NCI-H82 (cell line): Measurements from ENCODE around the gene FAF1.
"Not testable (repeated sequence)": the region's sequence is repeated elsewhere in the genome, so short reads cannot be mapped to it uniquely, and the experiment has no call there.

ENCODE experiments used
- DNase-seq: peaks from one replicate; lab custom pipeline; 2025; lab: John Stamatoyannopoulos, UW

FAF1 gene

DNA sequence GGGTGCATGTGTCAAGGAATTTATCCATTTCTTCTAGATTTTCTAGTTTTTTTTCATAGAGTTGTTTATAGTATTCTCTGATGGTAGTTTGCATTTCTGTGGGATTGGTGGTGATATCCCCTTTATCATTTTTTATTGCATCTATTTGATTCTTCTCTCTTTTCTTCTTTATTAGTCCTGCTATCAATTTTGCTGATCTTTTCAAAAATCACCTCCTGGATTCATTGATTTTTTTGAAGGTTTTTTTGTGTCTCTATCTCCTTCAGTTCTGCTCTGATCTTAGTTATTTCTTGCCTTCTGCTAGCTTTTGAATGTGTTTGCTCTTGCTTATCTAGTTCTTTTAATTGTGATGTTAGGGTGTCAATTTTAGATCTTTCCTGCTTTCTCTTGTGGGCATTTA lies 52.5 kb downstream of the FAF1 start:
- DNase-seq = not testable (repeated sequence)

GRCh38 chr1:50906050-50906449 lies 54.0 kb downstream of the FAF1 start:
- DNase-seq = not testable (repeated sequence)

- DNase-seq = no peak
Observed at GRCh38 chr1:50902419-50902818, 57.6 kb downstream of the FAF1 start.

- DNase-seq = no peak
Observed at GRCh38 chr1:50901872-50902271, 58.2 kb downstream of the FAF1 start.

DNA sequence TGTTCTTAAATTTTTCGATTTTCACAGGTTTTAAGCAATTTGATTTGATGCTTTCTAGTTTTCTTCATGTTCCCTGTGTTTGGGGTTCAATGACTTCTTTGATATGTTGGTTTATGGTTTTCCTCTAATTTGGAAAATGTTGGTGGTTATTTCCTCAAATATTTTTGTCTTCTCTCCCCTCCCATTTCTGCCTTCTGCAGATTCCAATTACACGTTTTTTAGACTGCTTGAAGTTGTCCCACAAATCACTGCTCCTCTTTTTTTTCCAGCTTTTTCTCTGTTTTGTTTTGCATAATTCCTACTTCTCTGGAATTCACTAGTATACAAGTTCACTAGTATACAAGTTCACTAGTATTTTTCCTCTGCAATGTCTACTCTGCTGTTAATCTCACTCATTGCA lies 61.3 kb downstream of the FAF1 start:
- DNase-seq = no peak

DNA sequence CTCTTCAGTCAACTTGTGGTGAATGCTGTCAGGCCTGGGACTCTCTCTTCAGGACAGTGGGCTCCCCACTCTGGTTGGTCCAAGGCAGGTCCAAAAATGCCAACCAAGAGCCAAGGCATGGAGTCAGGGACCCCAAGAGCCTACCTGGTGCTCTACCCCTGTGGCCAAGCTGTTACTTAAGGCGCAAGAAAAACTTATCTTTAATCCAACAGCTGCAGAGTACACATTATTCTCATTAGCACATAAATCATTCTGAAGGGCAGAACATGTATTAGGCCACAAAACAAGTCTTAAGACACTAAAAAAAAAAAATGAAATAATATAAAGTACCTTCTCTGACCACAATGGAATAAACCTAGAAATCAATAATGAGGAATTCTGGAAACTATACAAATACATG lies 65.7 kb downstream of the FAF1 start:
- DNase-seq = no peak

- no peak for DNase-seq
Observed at GRCh38 chr1:50893466-50893865, 66.6 kb downstream of the FAF1 start.

GRCh38 chr1:50887555-50887954 lies 72.5 kb downstream of the FAF1 start:
- DNase-seq = not testable (repeated sequence)

- DNase-seq = peak; percentile 33
Observed at GRCh38 chr1:50880373-50880772, 79.7 kb downstream of the FAF1 start.

GRCh38 chr1:50879137-50879536 lies 80.9 kb downstream of the FAF1 start:
- no peak for DNase-seq

DNA sequence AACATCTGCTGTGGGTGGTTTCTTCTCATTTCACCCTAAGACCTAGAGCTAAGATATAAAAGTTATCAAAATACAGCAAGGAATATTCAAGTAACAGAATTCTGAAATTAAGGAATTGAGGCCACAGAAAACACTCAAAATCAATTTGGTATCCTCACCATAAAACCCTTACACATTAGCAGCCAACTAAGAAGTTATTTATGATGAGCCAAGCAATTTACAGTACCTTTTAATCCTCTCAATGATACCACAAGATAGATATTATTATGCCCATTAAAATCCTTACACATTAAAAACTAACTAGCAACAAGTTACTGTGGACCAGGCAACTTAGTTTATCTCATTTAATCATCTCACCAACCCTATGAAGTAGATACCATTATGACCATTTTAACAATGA lies 81.6 kb downstream of the FAF1 start:
- DNase-seq = no peak

GRCh38 chr1:50877641-50878040 lies 82.4 kb downstream of the FAF1 start:
- no peak for DNase-seq

GRCh38 chr1:50873458-50874187 lies 86.4 kb downstream of the FAF1 start:
- DNase-seq = peak; percentile 70

GRCh38 chr1:50864845-50865244 lies 95.2 kb downstream of the FAF1 start:
- DNase-seq = not testable (repeated sequence)

DNA sequence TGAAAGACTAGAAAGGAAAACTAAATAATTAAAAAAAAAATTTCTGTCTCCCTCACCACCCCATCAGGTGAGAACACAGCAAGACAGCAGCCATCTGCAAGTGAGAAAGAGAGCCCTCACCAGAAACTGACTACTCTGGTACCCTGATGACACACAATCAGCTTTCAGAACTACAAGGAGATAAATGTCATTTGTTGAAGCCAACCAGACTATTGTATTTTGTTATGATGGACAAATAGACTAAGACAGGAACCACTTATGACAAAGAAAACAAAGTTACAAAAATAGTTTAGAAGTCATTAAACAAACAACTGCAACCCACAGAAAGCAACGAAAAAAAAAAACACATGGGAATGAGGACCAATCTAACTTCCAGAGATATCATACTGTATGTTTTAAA lies 98.3 kb downstream of the FAF1 start:
- DNase-seq = no peak

DNA sequence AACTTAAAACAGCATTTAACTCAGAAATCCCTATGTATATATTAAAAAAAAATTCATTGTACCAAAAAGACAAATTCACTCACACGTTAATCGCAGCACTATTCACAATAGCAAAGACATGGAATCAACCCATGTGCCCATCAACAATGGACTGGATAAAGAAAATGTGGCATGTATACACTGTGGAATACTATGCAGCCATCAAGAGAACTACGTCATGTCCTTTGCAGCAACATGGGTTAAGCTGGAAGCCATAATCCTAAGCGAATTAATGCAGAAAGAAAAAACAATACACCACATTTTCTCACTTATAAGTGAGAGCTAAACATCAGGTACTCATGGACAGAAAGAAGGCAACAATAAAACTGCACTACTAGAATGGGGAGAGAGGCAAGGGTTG lies 99.4 kb downstream of the FAF1 start:
- DNase-seq = no peak

DNA sequence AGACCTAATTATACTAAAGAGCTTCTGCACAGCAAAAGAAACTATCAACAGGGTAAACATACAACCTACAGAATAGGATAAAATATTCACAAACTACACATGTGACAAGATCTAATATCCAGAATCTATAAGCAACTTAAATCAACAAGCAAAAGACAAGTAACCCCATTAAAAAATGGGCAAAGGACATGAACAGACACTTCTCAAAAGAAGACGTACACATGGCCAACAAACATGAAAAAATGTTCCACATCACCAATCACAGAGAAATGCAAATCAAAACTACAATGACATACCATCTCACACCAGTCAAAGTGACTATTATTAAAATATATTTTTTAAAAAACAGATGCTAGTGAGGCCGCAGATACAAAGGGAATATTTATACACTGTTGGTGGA lies 99.8 kb downstream of the FAF1 start:
- DNase-seq = no peak

DNA sequence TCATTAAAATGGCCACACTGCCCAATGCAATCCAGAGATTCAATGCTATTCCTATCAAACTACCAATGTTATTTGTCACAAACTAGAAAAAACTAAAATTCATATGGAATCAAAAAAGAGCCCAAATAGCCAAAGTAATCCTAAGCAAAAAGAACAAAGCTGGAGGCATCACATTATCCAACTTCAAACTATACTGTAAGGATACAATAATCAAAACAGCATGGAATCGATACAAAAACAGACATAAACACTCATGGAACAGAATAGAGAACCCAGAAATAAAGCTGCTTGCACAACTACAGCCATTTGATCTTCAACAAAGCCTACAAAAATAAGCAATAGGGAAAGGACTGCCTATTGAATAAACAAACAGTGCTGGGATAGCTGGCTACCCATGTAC lies 100.4 kb downstream of the FAF1 start:
- no peak for DNase-seq

- DNase-seq = no peak
Observed at GRCh38 chr1:50858761-50859160, 101.3 kb downstream of the FAF1 start.

GRCh38 chr1:50857702-50858101 lies 102.4 kb downstream of the FAF1 start:
- no peak for DNase-seq

GRCh38 chr1:50853325-50853724 lies 106.7 kb downstream of the FAF1 start:
- no peak for DNase-seq

GRCh38 chr1:50852889-50853288 lies 107.2 kb downstream of the FAF1 start:
- no peak for DNase-seq

- DNase-seq = no peak
Observed at GRCh38 chr1:50851466-50851865, 108.6 kb downstream of the FAF1 start.

DNA sequence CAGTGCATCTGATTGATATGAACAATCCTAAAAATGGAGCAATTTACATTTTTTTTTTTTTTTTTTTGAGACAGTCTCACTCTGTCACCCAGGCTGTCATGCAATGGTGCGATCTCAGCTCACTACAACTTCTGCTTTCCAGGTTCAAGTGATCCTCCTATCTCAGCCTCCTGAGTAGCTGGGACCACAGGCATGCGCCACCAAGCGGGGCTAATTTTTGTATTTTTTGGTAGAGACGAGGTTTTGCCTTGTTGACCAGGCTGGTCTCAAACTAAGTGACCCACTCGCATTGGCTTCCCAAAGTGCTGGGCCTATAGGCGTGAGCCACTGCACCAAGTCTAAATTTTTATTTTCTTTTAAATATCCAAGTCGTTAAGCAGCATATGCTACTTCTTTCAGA lies 109.0 kb downstream of the FAF1 start:
- DNase-seq = no peak
